GM23338 (cell line): ENCODE data around the gene CDKAL1. TPM values are rescaled to one million over a fixed set of nuclear protein-coding genes. Genes with fewer than 3 reads are reported as not detected.

ENCODE experiments used
- ATAC-seq: fragments of 200-7000 bp; cut with Tn5 transposase; 3 replicates; pipeline ENCODE4 v1.9.1; 2020
- DNase-seq: peaks from one replicate; pipeline ENCODE4 v3.0.0-alpha.2; 2015; ENCODE audit warnings: low spot score
- H2AFZ ChIP-seq: fragments of 200-600 bp; sonication (generic); 2 replicates; pipeline ENCODE4 v1.8.0; 2016; ENCODE audit warnings: antibody characterized with exemption, mild to moderate bottlenecking, moderate library complexity
- H3F3A ChIP-seq: fragments of 200-600 bp; sonication (generic); replicated peaks from 2 replicates; pipeline ENCODE4 v1.8.0; 2017; ENCODE audit warnings: antibody characterized with exemption, mixed run types, low read depth
- H3K27ac ChIP-seq: fragments of 200-600 bp; sonication (generic); 2 replicates; pipeline ENCODE4 v1.6.1; 2016; ENCODE audit warnings: low read depth
- H3K27me3 ChIP-seq: fragments of 200-600 bp; sonication (generic); 2 replicates; pipeline ENCODE4 v1.8.0; 2016; ENCODE audit warnings: mild to moderate bottlenecking, mixed run types, moderate library complexity; ENCODE audit not compliant: insufficient read depth
- H3K36me3 ChIP-seq: fragments of 200-600 bp; sonication (generic); 2 replicates; pipeline ENCODE4 v1.8.0; 2016; ENCODE audit warnings: mild to moderate bottlenecking; ENCODE audit not compliant: insufficient read depth
- H3K4me1 ChIP-seq: fragments of 200-600 bp; sonication (generic); 2 replicates; pipeline ENCODE4 v1.8.0; 2016; ENCODE audit warnings: mild to moderate bottlenecking, moderate library complexity; ENCODE audit not compliant: insufficient read depth
- H3K4me2 ChIP-seq: fragments of 200-600 bp; sonication (generic); 2 replicates; pipeline ENCODE4 v1.7.1; 2017; ENCODE audit warnings: mixed run types
- H3K4me3 ChIP-seq: fragments of 200-600 bp; sonication (generic); 2 replicates; pipeline ENCODE4 v1.6.1; 2016; ENCODE audit warnings: mixed run types
- H3K79me2 ChIP-seq: fragments of 200-600 bp; sonication (generic); replicated peaks from 2 replicates; pipeline ENCODE4 v1.8.0; 2017; ENCODE audit warnings: mild to moderate bottlenecking; ENCODE audit not compliant: insufficient read depth
- H3K9me2 ChIP-seq: fragments of 200-600 bp; sonication (generic); 2 replicates; pipeline ENCODE4 v1.8.0; 2017; ENCODE audit not compliant: insufficient read depth
- H4K20me1 ChIP-seq: fragments of 200-600 bp; sonication (generic); replicated peaks from 2 replicates; pipeline ENCODE4 v1.8.0; 2017; ENCODE audit warnings: mild to moderate bottlenecking; ENCODE audit not compliant: insufficient read depth
- H3K27ac Mint-ChIP-seq: 2 replicates; pipeline ENCODE4 v1.8.0; 2020; ENCODE audit warnings: inconsistent platforms, mild to moderate bottlenecking, moderate library complexity, mixed read lengths
- H3K27me3 Mint-ChIP-seq: 3 replicates; pipeline ENCODE4 v1.8.0; 2022; ENCODE audit warnings: low read depth, mild to moderate bottlenecking, moderate library complexity, mixed read lengths, inconsistent platforms; ENCODE audit not compliant: insufficient read depth, poor library complexity
- H3K36me3 Mint-ChIP-seq: 3 replicates; pipeline ENCODE4 v1.8.0; 2021; ENCODE audit warnings: low read depth, mild to moderate bottlenecking, inconsistent platforms, moderate library complexity, mixed read lengths
- H3K4me1 Mint-ChIP-seq: 3 replicates; pipeline ENCODE4 v1.8.0; 2020; ENCODE audit warnings: mild to moderate bottlenecking, inconsistent platforms, mixed read lengths
- H3K4me3 Mint-ChIP-seq: 3 replicates; pipeline ENCODE4 v1.8.0; 2021; ENCODE audit warnings: moderate library complexity, mild to moderate bottlenecking, inconsistent platforms, mixed read lengths
- H3K9me3 Mint-ChIP-seq: 3 replicates; pipeline ENCODE4 v1.8.0; 2020; ENCODE audit warnings: moderate library complexity, mild to moderate bottlenecking, inconsistent platforms, mixed read lengths
- ETS1 ChIP-seq: IDR thresholded peaks from 2 replicates; pipeline ENCODE4 v1.6.1; 2016; ENCODE audit warnings: antibody characterized with exemption
- EZH2 ChIP-seq: fragments of 200-600 bp; sonication (generic); IDR thresholded peaks from one replicate; pipeline ENCODE4 v1.8.0; 2017; ENCODE audit warnings: antibody characterized with exemption, mild to moderate bottlenecking, low read depth; ENCODE audit not compliant: unreplicated experiment
- JUNB ChIP-seq: IDR thresholded peaks from one replicate; pipeline ENCODE4 v1.6.1; 2016; ENCODE audit warnings: antibody characterized with exemption; ENCODE audit not compliant: unreplicated experiment
- NANOG ChIP-seq: IDR thresholded peaks from 2 replicates; pipeline ENCODE4 v1.6.1; 2016; ENCODE audit warnings: antibody characterized with exemption, borderline replicate concordance
- POLR2AphosphoS5 ChIP-seq: IDR thresholded peaks from 2 replicates; pipeline ENCODE4 v1.6.1; 2016; ENCODE audit warnings: antibody characterized with exemption, low read depth
- REST ChIP-seq: IDR thresholded peaks from one replicate; pipeline ENCODE4 v1.6.1; 2018; ENCODE audit warnings: antibody characterized with exemption; ENCODE audit not compliant: unreplicated experiment
- ZNF331 ChIP-seq: fragments of 250-450 bp; sonication (Bioruptor Pico); IDR thresholded peaks from 2 replicates; pipeline ENCODE4 v1.5.0; 2020; ENCODE audit warnings: low read depth, mild to moderate bottlenecking, moderate library complexity
- ZNF462 ChIP-seq: fragments of 250-450 bp; sonication (Bioruptor Pico); IDR thresholded peaks from 2 replicates; pipeline ENCODE4 v1.5.0; 2020; ENCODE audit warnings: mild to moderate bottlenecking, moderate library complexity
- polyA plus RNA-seq: library from polyadenylated mRNA; unstranded; fragments of >200 nt; fragmentation: Nextera tagmentation; extraction: Ambion mirVana; gene quantifications from 2 replicates; pipeline ENCODE4 v1.2.1, GENCODE V29; 2016
- total RNA-seq: library from RNA; depleted of rRNA; stranded (reverse); fragments of >200 nt; shearing (Covaris generic); gene quantifications from 2 replicates; pipeline ENCODE4 v1.2.3, GENCODE V29; 2014

The CDKAL1 gene
- total and polyA plus RNA-seq, 2 experiments from 2014 or later, result 17.8 to 35.0 TPM

- no peak for DNase-seq
- peaks cover 7% of the 10 kb centered on the region; the same call in 2 of the 3 replicates for H3K4me1 Mint-ChIP-seq
- H3K4me1 ChIP-seq, result peaks cover 7% of the 10 kb centered on the region; the same call in 1 of the 2 replicates
- no peak overlapping the region for H3K4me3 ChIP-seq
- no peak overlapping the region for H3K4me2 ChIP-seq
- no peaks in the 10 kb centered on the region for H3K9me2 ChIP-seq
- no peak overlapping the region for H2AFZ ChIP-seq
- no peaks in the 10 kb centered on the region for H3K36me3 ChIP-seq
- H3K4me3 Mint-ChIP-seq, result no peak overlapping the region
- H3K9me3 Mint-ChIP-seq, result no peaks in the 10 kb centered on the region
- no peaks in the 10 kb centered on the region for H3F3A ChIP-seq
- H3K27me3 ChIP-seq, result no peaks in the 10 kb centered on the region
- no peak overlapping the region for H3K27ac Mint-ChIP-seq
- no peaks in the 10 kb centered on the region for H4K20me1 ChIP-seq
- peaks cover 9% of the 10 kb centered on the region; the same call in 2 of the 3 replicates for H3K36me3 Mint-ChIP-seq
- no peaks in the 10 kb centered on the region for H3K27me3 Mint-ChIP-seq
- no peak for ATAC-seq
- no peak overlapping the region for H3K27ac ChIP-seq
- TF ChIP-seq POLR2AphosphoS5, result no peak
- TF ChIP-seq ZNF462 (CRISPR knock-in tag), result no peak
- TF ChIP-seq EZH2, result no peak
- TF ChIP-seq ETS1, result no peak
- no peak for TF ChIP-seq REST
- no peak for TF ChIP-seq ZNF331 (CRISPR knock-in tag)
- TF ChIP-seq NANOG, result no peak
- no peak for TF ChIP-seq JUNB
- no peaks in the 10 kb centered on the region; the same call in 1 of the 2 replicates for H3K79me2 ChIP-seq
These were observed 25.8 kb downstream of the CDKAL1 start for GRCh38 chr6:20559924-20560551.
